Measurements from ENCODE around the gene KLHL22. TPM values are rescaled to one million over a fixed set of nuclear protein-coding genes. Genes with fewer than 3 reads are reported as not detected.

KLHL22 gene
- total RNA-seq, 1 experiment from 2014 or later: 26.5 TPM

GRCh38 chr22:20533095-20533878 lies 37.7 kb upstream of the KLHL22 start:
- Mint-ChIP-seq H3K27ac (ENCODE audit: unreplicated experiment) (no peak overlapping the region), H3K27me3 (ENCODE audit: unreplicated experiment) (no peaks in the 10 kb centered on the region), H3K4me1 (ENCODE audit: low read depth, unreplicated experiment) (peaks cover 43% of the 10 kb centered on the region), H3K9me3 (ENCODE audit: low read depth, unreplicated experiment) (no peaks in the 10 kb centered on the region), H3K36me3 (ENCODE audit: insufficient read depth, unreplicated experiment) (peaks cover 52% of the 10 kb centered on the region), H3K4me3 (ENCODE audit: low read depth, unreplicated experiment) (no peak overlapping the region)
- CTCF ChIA-PET: interaction anchor here (0.6 to 3.4 kb wide), 2 partner anchors 35 to 846 kb away, joined by 3 to 16 read pairs; no protein-coding TSS in a partner anchor
- intact Hi-C loops (cut with micrococcal nuclease; ENCODE audit: unreplicated experiment): no loop called here
- no peak for TF ChIP-seq CTCF (IDR thresholded peaks at IDR 0.05; ENCODE audit: unreplicated experiment)
- DNase-seq: no peak
- no TSS peak for BruUV-seq (replicated peaks)

- peaks cover 52% of the 10 kb centered on the region for H3K36me3 Mint-ChIP-seq (ENCODE audit: insufficient read depth, unreplicated experiment)
- H3K27ac Mint-ChIP-seq (ENCODE audit: unreplicated experiment): peak overlapping the region; percentile 81
- H3K4me3 Mint-ChIP-seq (ENCODE audit: low read depth, unreplicated experiment): peak overlapping the region; percentile 46
- BruUV-seq (replicated peaks): no TSS peak
- no peak for TF ChIP-seq CTCF (IDR thresholded peaks at IDR 0.05; ENCODE audit: unreplicated experiment)
- no peak for DNase-seq
- intact Hi-C loops (cut with micrococcal nuclease; ENCODE audit: unreplicated experiment): no loop called here
- CTCF ChIA-PET: interaction anchor here (0.7 to 3.4 kb wide), 3 partner anchors 36 to 114 kb away, joined by 3 to 16 read pairs (median 5); no protein-coding TSS in a partner anchor
- no peaks in the 10 kb centered on the region for H3K27me3 Mint-ChIP-seq (ENCODE audit: unreplicated experiment)
- H3K9me3 Mint-ChIP-seq (ENCODE audit: low read depth, unreplicated experiment): no peaks in the 10 kb centered on the region
- peaks cover 44% of the 10 kb centered on the region for H3K4me1 Mint-ChIP-seq (ENCODE audit: low read depth, unreplicated experiment)
Observed at GRCh38 chr22:20532256-20532993, 36.8 kb upstream of the KLHL22 start.

- Mint-ChIP-seq H3K4me1 (ENCODE audit: low read depth, unreplicated experiment) (peaks cover 53% of the 10 kb centered on the region), H3K9me3 (ENCODE audit: low read depth, unreplicated experiment) (no peaks in the 10 kb centered on the region), H3K4me3 (ENCODE audit: low read depth, unreplicated experiment) (peak overlapping the region; percentile 46), H3K27me3 (ENCODE audit: unreplicated experiment) (no peaks in the 10 kb centered on the region), H3K27ac (ENCODE audit: unreplicated experiment) (peak overlapping the region; percentile 81), H3K36me3 (ENCODE audit: insufficient read depth, unreplicated experiment) (peaks cover 48% of the 10 kb centered on the region)
- TF ChIP-seq CTCF (IDR thresholded peaks at IDR 0.05; ENCODE audit: unreplicated experiment): no peak
- BruUV-seq (replicated peaks): no TSS peak
- intact Hi-C loops (cut with micrococcal nuclease; ENCODE audit: unreplicated experiment): no loop called here
- CTCF ChIA-PET: interaction anchor here (0.7 to 3.4 kb wide), 5 partner anchors 32 to 113 kb away, joined by 3 to 16 read pairs (median 4); no protein-coding TSS in a partner anchor
- peak; percentile 84 for DNase-seq
Observed at GRCh38 chr22:20531404-20532201, 36.0 kb upstream of the KLHL22 start.

- peak overlapping the region; percentile 81 for H3K27ac Mint-ChIP-seq (ENCODE audit: unreplicated experiment)
- no peak for DNase-seq
- no peaks in the 10 kb centered on the region for H3K27me3 Mint-ChIP-seq (ENCODE audit: unreplicated experiment)
- H3K9me3 Mint-ChIP-seq (ENCODE audit: low read depth, unreplicated experiment): no peaks in the 10 kb centered on the region
- peak overlapping the region; percentile 46 for H3K4me3 Mint-ChIP-seq (ENCODE audit: low read depth, unreplicated experiment)
- TF ChIP-seq CTCF (IDR thresholded peaks at IDR 0.05; ENCODE audit: unreplicated experiment): no peak
- H3K4me1 Mint-ChIP-seq (ENCODE audit: low read depth, unreplicated experiment): peaks cover 58% of the 10 kb centered on the region
- H3K36me3 Mint-ChIP-seq (ENCODE audit: insufficient read depth, unreplicated experiment): peaks cover 48% of the 10 kb centered on the region
- CTCF ChIA-PET: interaction anchor here (0.6 to 3.4 kb wide), 5 partner anchors 24 to 113 kb away, joined by 3 to 16 read pairs (median 4); partner anchors contain the start of gene MED15
- intact Hi-C loops (cut with micrococcal nuclease; ENCODE audit: unreplicated experiment): no loop called here
- no TSS peak for BruUV-seq (replicated peaks)
Observed at GRCh38 chr22:20531154-20531403, 35.5 kb upstream of the KLHL22 start.
